Tibial nerve (tissue), 4 donors: ENCODE measurements around the gene GFPT2.

Source experiments
- CTCF ChIP-seq, 5 experiments: fragments of 200-600 bp in 3 of 5; fragments of 450-650 bp in 2 of 5; sonication (generic) in 3 of 5; IDR thresholded peaks; one replicate each; pipeline ENCODE4 v1.5.1; 2016 to 2019; ENCODE audit warnings: antibody characterized with exemption in 5 of 5, mild to moderate bottlenecking in 3 of 5, moderate library complexity in 2 of 5
- EP300 ChIP-seq, 2 donors: sonication (generic); formaldehyde crosslinking; IDR thresholded peaks; one replicate each; pipeline ENCODE4 v1.6.1; 2017; ENCODE audit warnings: antibody characterized with exemption in 2 of 2, mild to moderate bottlenecking in 1 of 2
- POLR2A ChIP-seq, 2 donors: fragments of 450-650 bp; IDR thresholded peaks; one replicate each; pipeline ENCODE4 v1.6.1; 2017; ENCODE audit warnings: antibody characterized with exemption in 2 of 2, mild to moderate bottlenecking in 2 of 2, moderate library complexity in 2 of 2

- TF ChIP-seq CTCF (IDR thresholded peaks at IDR 0.05) (no peak), EP300 (IDR thresholded peaks at IDR 0.05) (no peak), POLR2A (IDR thresholded peaks at IDR 0.05) (no peak)
These were observed 15.0 kb downstream of the GFPT2 start for GRCh38 chr5:180338001-180338707.
